Osteocyte (in vitro differentiated cells): ENCODE data around the gene ATP2A3. TPM values are rescaled to one million over a fixed set of nuclear protein-coding genes. Genes with fewer than 3 reads are reported as not detected.

Source experiments
- DNase-seq: peaks from one replicate; pipeline ENCODE4 v3.0.0; 2021; ENCODE audit warnings: mixed read lengths; ENCODE audit not compliant: unreplicated experiment; ENCODE audit errors: extremely low spot score
- H3K27ac Mint-ChIP-seq: one replicate; pipeline ENCODE4 v1.8.0; 2021; ENCODE audit warnings: mild to moderate bottlenecking, mixed read lengths; ENCODE audit not compliant: unreplicated experiment
- H3K27me3 Mint-ChIP-seq: one replicate; pipeline ENCODE4 v1.8.0; 2021; ENCODE audit warnings: mixed read lengths; ENCODE audit not compliant: unreplicated experiment
- H3K36me3 Mint-ChIP-seq: one replicate; pipeline ENCODE4 v1.8.0; 2021; ENCODE audit warnings: mixed read lengths; ENCODE audit not compliant: unreplicated experiment
- H3K4me1 Mint-ChIP-seq: one replicate; pipeline ENCODE4 v1.8.0; 2021; ENCODE audit warnings: mixed read lengths; ENCODE audit not compliant: unreplicated experiment
- H3K4me3 Mint-ChIP-seq: one replicate; pipeline ENCODE4 v1.8.0; 2021; ENCODE audit warnings: mild to moderate bottlenecking, moderate library complexity, mixed read lengths; ENCODE audit not compliant: unreplicated experiment
- H3K9me3 Mint-ChIP-seq: one replicate; pipeline ENCODE4 v1.8.0; 2021; ENCODE audit warnings: mixed read lengths; ENCODE audit not compliant: unreplicated experiment
- CTCF ChIP-seq: fragments of 200-600 bp; sonication (generic); IDR thresholded peaks from 2 replicates; pipeline ENCODE4 v1.5.0; 2021; ENCODE audit warnings: antibody characterized with exemption, mild to moderate bottlenecking, moderate library complexity
- total RNA-seq: library from RNA; stranded (reverse); gene quantifications from 2 replicates; pipeline ENCODE4 v1.2.1, GENCODE V29; 2021

The ATP2A3 gene
- total RNA-seq, 1 donor from 2014 or later, result not detected

DNA sequence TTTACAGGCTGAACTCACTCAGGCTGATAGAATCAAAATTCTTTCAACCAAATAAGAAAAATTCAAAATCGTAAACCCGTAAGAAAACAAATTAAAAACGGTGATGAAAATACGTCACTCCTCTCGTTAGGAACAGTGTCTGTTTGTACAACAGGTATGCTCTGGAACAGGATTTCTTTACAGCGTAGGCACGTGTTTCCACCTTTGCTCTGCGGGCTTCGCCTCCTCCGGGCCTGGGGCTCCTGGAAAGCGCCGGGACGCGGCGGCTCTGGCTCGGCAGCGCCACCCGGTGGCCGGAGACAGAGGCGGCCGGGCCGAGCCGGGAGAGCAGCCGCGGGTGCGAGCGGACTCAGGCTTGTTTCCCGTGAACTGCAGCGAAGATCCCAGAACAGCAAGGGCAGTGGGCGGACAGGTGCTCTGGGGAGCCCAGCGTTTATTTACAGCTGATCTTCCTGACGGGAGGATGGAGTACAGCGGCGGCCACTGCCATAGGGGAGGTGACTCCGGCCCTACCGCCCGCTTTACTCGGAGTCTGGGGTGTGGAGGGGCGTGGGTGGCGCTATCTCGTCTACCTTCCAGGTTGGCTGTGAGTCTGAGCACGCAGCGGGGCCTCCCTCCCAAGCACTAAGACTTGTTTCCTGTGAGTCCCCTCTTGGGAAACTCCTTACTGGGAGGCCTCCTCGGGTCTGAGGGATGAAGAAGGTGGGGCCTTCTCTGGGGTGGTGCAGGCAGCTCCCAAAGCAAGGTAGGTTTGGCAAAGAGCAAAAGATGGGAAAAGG, 40.5 kb upstream of the ATP2A3 start:
- no peak overlapping the region for H3K4me3 Mint-ChIP-seq
- H3K27ac Mint-ChIP-seq, result no peak overlapping the region
- no peak for DNase-seq

GRCh38 chr17:4003501-4004421, 39.5 kb upstream of the ATP2A3 start:
- H3K27me3 Mint-ChIP-seq, result no peaks in the 10 kb centered on the region
- no peaks in the 10 kb centered on the region for H3K9me3 Mint-ChIP-seq
- H3K4me3 Mint-ChIP-seq, result no peak overlapping the region
- DNase-seq, result no peak
- H3K36me3 Mint-ChIP-seq, result peaks cover 23% of the 10 kb centered on the region
- TF ChIP-seq CTCF, result no peak
- H3K4me1 Mint-ChIP-seq, result peaks cover 7% of the 10 kb centered on the region
- H3K27ac Mint-ChIP-seq, result no peak overlapping the region

More for the DNA sequence above, 40.5 kb upstream of the ATP2A3 start:
- no peaks in the 10 kb centered on the region for H3K9me3 Mint-ChIP-seq
- no peaks in the 10 kb centered on the region for H3K27me3 Mint-ChIP-seq
- peaks cover 27% of the 10 kb centered on the region for H3K36me3 Mint-ChIP-seq
- peaks cover 7% of the 10 kb centered on the region for H3K4me1 Mint-ChIP-seq
- peak; percentile 94 for TF ChIP-seq CTCF

- no peak for DNase-seq
- TF ChIP-seq CTCF, result no peak
- Mint-ChIP-seq H3K4me1 (peaks cover 7% of the 10 kb centered on the region), H3K36me3 (peaks cover 17% of the 10 kb centered on the region), H3K27me3 (no peaks in the 10 kb centered on the region), H3K27ac (no peak overlapping the region), H3K4me3 (no peak overlapping the region), H3K9me3 (peaks cover 3% of the 10 kb centered on the region)
Measured at GRCh38 chr17:4003131-4003500, 38.9 kb upstream of the ATP2A3 start.

DNA sequence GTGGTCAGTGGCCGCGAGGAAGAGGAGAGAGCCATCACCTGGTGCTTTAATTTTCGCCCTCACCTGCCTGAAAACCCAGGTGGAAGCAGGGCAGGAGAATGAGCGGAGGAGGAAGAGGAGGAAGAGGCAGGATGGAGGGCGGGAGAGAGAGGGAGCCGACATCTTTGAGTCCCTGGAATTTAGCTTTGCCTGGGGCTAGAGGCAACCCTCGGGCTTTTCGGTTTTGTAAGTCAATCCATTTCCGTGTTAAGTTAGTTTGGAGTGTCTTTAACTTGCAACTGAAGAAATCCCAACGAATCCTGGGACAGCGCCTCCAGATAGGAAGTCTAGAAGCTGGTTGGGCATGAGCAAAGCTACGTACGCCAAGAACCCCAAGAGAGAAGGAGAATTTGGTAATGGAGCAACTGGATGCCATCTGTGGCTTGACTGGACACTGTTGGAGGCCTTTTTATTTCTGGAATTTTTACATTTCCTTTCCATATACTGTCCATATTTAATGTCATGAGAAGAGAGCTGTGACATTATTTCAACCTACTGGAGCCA, 36.9 kb upstream of the ATP2A3 start:
- no peak for DNase-seq
- no peak for TF ChIP-seq CTCF
- Mint-ChIP-seq H3K36me3 (peaks cover 4% of the 10 kb centered on the region), H3K27ac (no peak overlapping the region), H3K9me3 (peaks cover 9% of the 10 kb centered on the region), H3K4me3 (no peak overlapping the region), H3K4me1 (no peaks in the 10 kb centered on the region), H3K27me3 (peaks cover 12% of the 10 kb centered on the region)

DNA sequence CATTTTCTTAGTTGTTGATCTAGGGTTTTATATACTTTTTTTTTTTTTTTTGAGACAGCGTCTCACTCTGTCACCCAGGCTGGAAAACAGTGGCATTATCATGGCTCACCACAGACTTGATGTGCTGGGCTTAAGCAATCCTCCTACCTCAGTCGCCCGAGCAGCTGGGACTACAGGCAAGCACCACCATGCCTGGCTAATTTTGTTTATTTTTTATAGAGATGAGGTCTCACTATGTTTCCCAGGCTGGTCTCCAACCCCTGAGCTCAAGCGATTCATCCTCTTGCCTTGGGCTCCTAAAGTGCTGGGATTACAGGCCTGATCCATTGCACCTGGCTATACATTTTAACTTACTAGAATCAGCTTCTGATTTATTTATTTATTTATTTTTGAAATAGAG, 34.2 kb upstream of the ATP2A3 start:
- no peak for TF ChIP-seq CTCF
- Mint-ChIP-seq H3K36me3 (no peaks in the 10 kb centered on the region), H3K4me3 (no peak overlapping the region), H3K4me1 (no peaks in the 10 kb centered on the region), H3K27me3 (peaks cover 28% of the 10 kb centered on the region), H3K27ac (no peak overlapping the region), H3K9me3 (peaks cover 20% of the 10 kb centered on the region)
- no peak for DNase-seq
